CD1c-positive myeloid dendritic cell (primary cell): ENCODE measurements around the gene TAS2R19.

ENCODE experiments used
- DNase-seq: peaks from one replicate; pipeline ENCODE4 v3.0.0-alpha.2; 2016; ENCODE audit errors: extremely low spot score

The TAS2R19 gene

GRCh38 chr12:10989107-10989506 is 33.3 kb downstream of the TAS2R19 start:
- no peak for DNase-seq

- DNase-seq, result no peak
Measured at GRCh38 chr12:10986812-10987211, 35.6 kb downstream of the TAS2R19 start, which contains the start of gene TAS2R50. TSS of gene TAS2R50 (minus strand) at chr12:10986912. CDS start at chr12:10986860, 52 bp downstream.

GRCh38 chr12:10982244-10982643 is 40.2 kb downstream of the TAS2R19 start:
- peak; percentile 24 for DNase-seq

GRCh38 chr12:10974965-10975364 is 47.5 kb downstream of the TAS2R19 start:
- no peak for DNase-seq
